ENCODE data around the gene NEDD1. TPM values are rescaled to one million over a fixed set of nuclear protein-coding genes. Genes with fewer than 3 reads are reported as not detected.

The NEDD1 gene
- polyA plus RNA-seq, 1 donor: 15.4 TPM

- H3K27me3 ChIP-seq (ENCODE audit: control insufficient read depth, insufficient read depth, low read length): no peaks in the 10 kb centered on the region
- no peaks in the 10 kb centered on the region for H3K36me3 ChIP-seq (ENCODE audit: control insufficient read depth, insufficient read depth, low read length)
- no peak overlapping the region for H3K27ac ChIP-seq (ENCODE audit: low read length)
- H3K4me1 ChIP-seq (ENCODE audit: control insufficient read depth, insufficient read depth, low read length): no peaks in the 10 kb centered on the region
- H3K4me3 ChIP-seq (ENCODE audit: low read length): no peak overlapping the region
- DNase-seq: no peak
- no peaks in the 10 kb centered on the region for H3K9me3 ChIP-seq (ENCODE audit: control insufficient read depth, low read depth, low read length)
- WGBS (ENCODE audit: insufficient coverage, low lambda C conversion rate): 100% methylated on average over 3 of the region's 8 CpGs
These were observed 96.2 kb downstream of the NEDD1 start for GRCh38 chr12:97003276-97003675.

Measured in large intestine (tissue), 3 donors.